Measurements from ENCODE around the gene ERVMER34-1.

The ERVMER34-1 gene, protein sequence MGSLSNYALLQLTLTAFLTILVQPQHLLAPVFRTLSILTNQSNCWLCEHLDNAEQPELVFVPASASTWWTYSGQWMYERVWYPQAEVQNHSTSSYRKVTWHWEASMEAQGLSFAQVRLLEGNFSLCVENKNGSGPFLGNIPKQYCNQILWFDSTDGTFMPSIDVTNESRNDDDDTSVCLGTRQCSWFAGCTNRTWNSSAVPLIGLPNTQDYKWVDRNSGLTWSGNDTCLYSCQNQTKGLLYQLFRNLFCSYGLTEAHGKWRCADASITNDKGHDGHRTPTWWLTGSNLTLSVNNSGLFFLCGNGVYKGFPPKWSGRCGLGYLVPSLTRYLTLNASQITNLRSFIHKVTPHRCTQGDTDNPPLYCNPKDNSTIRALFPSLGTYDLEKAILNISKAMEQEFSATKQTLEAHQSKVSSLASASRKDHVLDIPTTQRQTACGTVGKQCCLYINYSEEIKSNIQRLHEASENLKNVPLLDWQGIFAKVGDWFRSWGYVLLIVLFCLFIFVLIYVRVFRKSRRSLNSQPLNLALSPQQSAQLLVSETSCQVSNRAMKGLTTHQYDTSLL

GRCh38 chr4:52750819-52751486 lies at the start of gene ERVMER34-1:
Gene ERVMER34-1, minus strand, starts transcription at chr4:52751425. Its CDS starts 5,905 bp downstream, at chr4:52745520.
- peak; percentile 64 for DNase-seq (ENCODE audit: low spot score)

DNA sequence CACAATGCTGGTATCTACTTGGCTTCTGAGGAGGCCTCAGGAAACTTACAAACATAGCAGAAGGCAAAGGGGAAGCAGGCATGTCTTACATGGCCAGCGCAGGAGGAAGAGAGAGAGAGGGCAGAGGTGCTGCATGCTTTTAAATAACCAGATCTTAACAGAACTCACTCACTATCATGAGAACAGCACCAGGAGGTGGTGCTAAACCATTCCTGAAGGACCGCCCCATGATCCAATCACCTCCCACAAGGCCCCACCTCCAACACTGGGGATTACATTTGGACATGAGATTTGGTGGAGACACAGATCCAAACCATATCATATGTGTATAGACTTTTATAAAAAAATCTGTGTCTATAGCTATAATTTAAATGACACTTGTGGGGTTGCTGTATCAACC lies 48.6 kb upstream of the ERVMER34-1 start:
- no peak for DNase-seq (ENCODE audit: low spot score)

DNA sequence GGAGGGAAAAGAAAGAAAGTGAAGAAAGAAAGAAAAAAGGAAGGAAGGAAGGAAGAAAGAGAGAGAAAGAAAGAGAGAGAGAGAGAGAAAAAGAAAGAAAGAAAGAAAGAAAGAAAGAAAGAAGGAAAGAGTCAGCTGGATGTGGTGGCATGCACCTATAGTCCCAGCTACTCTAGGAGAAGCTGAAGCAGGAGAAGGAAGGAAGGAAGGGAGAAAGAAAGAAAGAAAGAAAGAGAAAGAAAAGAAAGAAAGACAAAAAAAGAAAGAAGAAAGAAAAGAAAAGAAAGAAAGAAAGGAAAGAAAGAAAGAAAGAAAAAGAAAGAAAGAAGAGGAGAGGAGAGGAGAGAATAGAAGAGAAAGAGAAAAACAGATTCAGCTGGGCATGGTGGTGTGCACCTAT lies 44.3 kb upstream of the ERVMER34-1 start:
- DNase-seq (ENCODE audit: low spot score): no peak

- DNase-seq (ENCODE audit: low spot score): no peak
These were observed 40.7 kb upstream of the ERVMER34-1 start for GRCh38 chr4:52791936-52792335.

- DNase-seq (ENCODE audit: low spot score): no peak
These were observed 38.5 kb upstream of the ERVMER34-1 start for GRCh38 chr4:52789774-52790173.

GRCh38 chr4:52788806-52789205 lies 37.6 kb upstream of the ERVMER34-1 start:
- DNase-seq (ENCODE audit: low spot score): no peak

DNA sequence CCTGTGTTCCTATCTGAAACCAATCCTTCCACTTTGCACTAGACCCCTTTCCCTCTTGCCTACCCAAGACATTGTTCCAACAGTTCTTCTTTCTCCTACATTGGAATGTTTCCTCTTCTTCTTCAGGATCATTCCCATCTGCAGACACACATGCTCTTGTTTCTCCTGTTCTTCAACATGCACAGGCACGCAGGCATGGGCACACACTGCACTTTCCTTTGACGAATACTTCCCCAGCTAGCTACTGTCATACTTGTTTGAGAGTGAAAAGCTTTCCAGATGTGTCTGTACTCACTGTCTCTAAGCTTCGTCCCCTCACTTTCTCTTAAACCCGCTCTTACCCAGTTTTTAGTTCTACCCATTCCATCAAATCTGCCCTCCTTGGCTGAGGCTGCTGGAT lies 31.8 kb upstream of the ERVMER34-1 start:
- no peak for DNase-seq (ENCODE audit: low spot score)

DNA sequence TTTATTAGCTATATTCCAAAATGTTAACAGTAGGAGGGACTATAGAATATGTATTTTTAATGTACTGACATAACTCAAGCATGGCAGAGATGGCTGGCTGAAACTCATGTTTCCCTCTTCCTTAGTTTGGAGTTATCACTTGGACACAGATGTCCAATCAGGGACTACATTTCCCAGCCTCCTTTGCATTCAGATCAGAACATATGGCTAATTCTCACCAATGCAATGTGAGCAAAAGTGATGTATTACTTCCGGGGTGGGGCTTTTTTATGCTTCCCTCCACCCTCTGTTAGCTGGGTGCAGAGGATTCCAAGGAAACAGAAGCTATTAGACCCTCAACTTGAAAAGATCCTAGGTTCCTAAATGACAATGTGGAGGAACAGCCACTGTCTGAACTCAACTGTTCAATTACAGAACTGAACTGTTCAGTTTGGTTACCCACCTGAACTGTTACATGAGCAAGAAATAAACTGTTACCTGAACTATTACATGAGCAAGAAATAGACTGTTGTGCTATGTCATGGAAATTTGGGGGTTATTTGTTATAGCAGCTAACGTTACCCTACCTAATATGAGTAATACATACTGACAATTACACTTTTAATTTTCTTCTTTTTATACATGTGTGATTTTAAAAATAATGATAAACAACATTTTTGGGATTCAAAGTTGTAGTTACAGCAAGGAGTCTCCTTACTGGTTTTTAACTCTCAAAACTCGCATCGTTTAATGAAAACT lies 29.6 kb upstream of the ERVMER34-1 start:
- no peak for DNase-seq (ENCODE audit: low spot score)

DNA sequence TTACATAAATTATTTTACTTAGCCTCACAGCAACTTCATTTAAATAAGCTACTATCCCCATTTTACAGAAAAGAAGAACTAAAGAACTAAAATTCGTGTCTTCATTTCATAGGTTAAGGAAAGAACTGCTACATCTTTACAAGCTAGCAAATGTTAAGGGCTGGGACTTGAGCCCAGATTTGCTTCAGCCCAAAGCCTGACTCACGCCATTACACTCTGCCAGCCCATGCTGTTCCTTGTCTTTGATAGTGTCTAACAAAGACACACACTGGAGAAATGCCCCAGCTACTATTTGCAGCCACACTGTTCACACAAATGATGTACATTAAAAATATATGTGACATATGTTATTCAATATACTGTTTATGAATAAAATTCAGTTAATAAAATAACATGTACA lies 29.0 kb upstream of the ERVMER34-1 start:
- no peak for DNase-seq (ENCODE audit: low spot score)

- DNase-seq (ENCODE audit: low spot score): no peak
These were observed 9.0 kb upstream of the ERVMER34-1 start for GRCh38 chr4:52760256-52760655.

- no peak for DNase-seq (ENCODE audit: low spot score)
These were observed 4.2 kb upstream of the ERVMER34-1 start for GRCh38 chr4:52755426-52755825.

GRCh38 chr4:52752936-52753335 lies 1.7 kb upstream of the ERVMER34-1 start:
- no peak for DNase-seq (ENCODE audit: low spot score)

- peak; percentile 83 for DNase-seq (ENCODE audit: low spot score)
These were observed 274 bp upstream of the ERVMER34-1 start for GRCh38 chr4:52751487-52751911.

DNA sequence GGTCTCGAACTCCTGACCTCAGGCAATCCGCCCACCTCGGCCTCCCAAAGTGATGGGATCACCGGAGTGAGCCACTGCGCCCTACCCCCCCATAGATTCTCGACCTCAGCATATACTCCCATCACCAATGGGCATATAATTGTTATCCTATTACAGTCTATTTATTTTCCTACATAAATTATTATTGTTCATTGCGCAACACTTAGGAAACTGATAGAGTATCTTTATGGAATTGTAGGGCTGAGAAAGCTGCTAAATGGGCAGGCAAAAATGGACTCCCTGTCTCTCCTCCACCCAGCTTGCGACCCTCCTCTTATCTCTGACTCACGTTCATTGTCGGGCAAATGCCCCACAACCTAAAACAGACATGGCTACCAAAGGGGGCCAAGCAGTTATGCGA lies 1.0 kb downstream of the ERVMER34-1 start:
- no peak for DNase-seq (ENCODE audit: low spot score)

- no peak for DNase-seq (ENCODE audit: low spot score)
These were observed 2.8 kb downstream of the ERVMER34-1 start for GRCh38 chr4:52748432-52748831.

GRCh38 chr4:52744588-52744987 lies 6.6 kb downstream of the ERVMER34-1 start:
- DNase-seq (ENCODE audit: low spot score): no peak

GRCh38 chr4:52743444-52744019 lies 7.7 kb downstream of the ERVMER34-1 start:
- DNase-seq (ENCODE audit: low spot score): no peak

DNA sequence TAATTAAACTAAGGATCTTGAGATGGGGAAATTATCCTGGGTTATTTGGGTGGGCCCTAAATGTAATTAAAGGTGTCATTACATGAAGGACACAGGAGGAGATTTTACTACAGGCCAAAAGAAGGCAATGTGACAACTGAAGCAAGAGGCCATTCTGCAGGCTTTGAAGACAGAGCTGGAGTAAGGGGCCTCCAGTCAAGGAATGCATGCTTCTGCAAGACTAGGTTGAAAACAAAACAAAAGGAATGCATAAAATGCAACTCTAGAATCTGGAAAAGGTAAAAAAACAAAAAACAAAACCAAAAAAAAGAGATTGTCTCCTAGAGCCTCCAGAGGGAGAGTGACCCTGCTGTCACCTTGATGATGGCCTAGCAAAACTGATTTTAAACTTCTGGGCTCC lies 21.6 kb downstream of the ERVMER34-1 start:
- DNase-seq (ENCODE audit: low spot score): no peak

- no peak for DNase-seq (ENCODE audit: low spot score)
These were observed 22.5 kb downstream of the ERVMER34-1 start for GRCh38 chr4:52728691-52729240.

DNA sequence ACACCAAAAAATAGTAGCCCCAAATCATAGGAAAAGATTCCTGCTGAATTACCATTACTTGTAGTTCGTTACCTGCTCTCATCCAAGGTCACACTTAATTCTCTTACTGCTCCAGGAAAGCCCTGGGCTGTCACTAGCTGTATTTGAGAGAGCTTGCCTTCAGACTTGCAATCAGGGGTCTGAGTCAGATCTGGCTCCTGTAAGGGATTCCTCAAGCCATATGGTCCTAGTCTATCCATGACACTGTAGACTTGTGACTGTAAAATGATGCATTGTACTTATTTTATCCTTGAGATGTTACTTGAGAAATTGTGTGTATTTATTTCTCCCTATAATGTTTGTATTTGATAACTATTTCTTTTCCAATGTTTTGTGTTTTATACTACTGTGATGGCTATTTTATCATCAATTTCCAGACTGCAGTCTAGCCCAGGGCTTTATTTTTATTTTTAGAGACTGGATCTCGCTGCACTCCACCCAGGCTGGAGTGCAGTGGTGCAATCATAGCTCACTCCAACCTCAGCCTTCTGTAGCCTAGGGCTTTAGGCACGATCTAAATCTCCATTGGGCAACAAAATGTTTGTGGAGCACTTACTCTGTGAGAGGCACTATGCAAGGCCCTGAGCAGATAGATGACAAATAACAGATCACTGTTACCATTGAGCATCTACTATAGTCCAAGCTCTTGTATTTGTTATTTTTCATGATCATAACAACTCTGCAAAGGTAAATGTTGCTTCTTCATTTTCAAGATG lies 24.2 kb downstream of the ERVMER34-1 start:
- DNase-seq (ENCODE audit: low spot score): no peak
